NCI-H1092 treated with DMSO at 0.1 percent for 48 hours (cell line): ENCODE measurements around the gene ECSIT.

Source experiments
- DNase-seq: peaks from one replicate; lab custom pipeline; 2025; lab: John Stamatoyannopoulos, UW

ECSIT gene

GRCh38 chr19:11504502-11505031, 24.4 kb downstream of the ECSIT start:
- DNase-seq: peak; percentile 43

DNA sequence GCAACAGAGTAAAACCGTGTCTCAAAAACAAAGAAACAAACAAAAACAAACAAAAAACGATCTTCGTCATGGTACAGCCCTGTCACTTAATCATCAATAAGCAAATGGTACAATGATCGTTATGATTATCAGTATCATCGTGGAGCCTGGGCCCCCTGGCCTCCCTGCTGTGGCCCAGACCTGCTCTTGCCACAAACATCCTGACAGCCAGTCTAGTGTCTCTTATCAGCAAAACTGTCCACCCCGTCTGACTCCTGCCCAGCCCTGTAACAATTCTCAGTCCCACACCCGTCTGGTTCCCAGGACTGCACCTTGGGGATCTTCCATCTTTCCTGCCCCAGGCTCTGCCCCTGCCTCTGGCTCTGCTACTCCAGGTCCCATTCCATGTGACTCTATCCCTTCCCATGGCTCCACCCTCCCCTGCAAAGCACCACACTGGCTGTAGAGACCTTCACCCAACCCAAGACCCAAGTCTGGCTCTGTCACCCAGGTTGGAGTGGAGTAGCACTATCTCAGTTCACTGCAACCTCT, 29.0 kb downstream of the ECSIT start:
- no peak for DNase-seq

DNA sequence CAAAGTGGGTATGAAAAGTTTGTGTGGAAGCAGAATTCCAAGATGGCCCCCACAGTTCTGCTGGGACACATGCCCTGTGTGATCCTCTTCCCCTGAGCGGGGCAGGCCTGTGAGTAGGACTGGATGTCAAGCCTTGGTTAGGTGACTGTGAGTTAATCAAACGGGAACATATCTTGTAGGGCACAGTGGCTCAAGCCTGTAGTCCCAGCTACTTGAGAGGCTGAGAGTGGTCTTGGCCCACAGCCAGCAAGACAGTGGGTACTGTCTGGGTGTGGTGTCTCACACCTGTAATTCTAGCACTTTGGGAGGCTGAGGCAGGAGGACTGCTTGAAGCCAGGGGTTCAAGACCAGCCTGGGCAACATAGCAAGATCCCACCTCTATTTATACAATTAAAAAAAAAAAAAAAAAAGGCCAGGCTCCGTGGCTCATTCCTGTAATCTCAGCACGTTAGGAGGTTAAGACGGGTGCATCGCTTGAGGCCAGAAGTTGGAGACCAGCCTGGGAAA, 29.7 kb downstream of the ECSIT start:
- DNase-seq: no peak

GRCh38 chr19:11496391-11497163, 32.4 kb downstream of the ECSIT start:
- peak; percentile 32 for DNase-seq

- DNase-seq: no peak
Measured at GRCh38 chr19:11495885-11496284, 33.0 kb downstream of the ECSIT start.

- no peak for DNase-seq
Measured at GRCh38 chr19:11495481-11495880, 33.5 kb downstream of the ECSIT start.

GRCh38 chr19:11494634-11495285, 34.2 kb downstream of the ECSIT start:
- no peak for DNase-seq

- no peak for DNase-seq
Measured at GRCh38 chr19:11489378-11489777, 39.6 kb downstream of the ECSIT start.

DNA sequence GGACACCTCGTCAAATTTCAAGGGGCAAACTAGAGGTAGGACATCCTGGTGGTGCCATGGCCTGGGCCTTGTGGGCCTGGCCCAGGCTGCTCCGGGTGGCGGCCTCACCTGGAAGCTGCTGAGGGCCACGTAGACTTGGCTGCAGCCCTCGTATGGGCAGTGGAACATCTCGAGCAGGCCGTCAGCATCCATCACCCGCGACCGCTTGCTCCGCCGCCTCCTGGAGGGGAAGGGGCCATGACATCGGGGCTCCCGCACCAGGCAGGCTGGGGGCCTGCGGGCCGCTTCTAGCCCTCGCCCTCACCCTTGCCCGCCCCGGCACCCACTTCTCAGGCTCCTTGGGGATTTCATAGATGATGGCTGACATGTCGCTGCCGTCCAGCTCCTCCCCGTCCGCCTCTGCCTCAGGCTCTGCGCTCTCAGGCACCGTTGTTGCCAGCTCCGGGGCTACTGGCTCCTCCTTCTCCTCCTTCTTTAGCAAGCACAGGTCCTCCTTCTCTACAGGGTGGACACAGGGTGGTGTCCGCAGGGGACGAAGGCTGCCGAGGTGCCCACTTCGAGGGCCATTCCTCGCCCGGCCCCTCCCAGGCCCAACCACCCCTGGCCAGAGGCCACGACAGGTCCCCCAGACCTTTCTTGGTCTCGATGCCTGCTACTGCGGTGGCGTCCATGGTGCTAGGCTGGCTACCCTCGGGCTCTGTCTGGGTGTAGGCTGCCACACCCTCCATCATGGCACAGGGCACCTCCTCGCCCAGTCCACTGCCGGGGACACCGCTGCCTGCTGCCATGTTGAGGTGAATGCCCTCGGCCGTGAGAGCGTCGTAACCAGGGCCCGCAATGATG, 42.1 kb downstream of the ECSIT start:
- DNase-seq: no peak

- DNase-seq: no peak
Measured at GRCh38 chr19:11485245-11485837, 43.6 kb downstream of the ECSIT start.

GRCh38 chr19:11483366-11484111, 45.4 kb downstream of the ECSIT start:
- DNase-seq: no peak

DNA sequence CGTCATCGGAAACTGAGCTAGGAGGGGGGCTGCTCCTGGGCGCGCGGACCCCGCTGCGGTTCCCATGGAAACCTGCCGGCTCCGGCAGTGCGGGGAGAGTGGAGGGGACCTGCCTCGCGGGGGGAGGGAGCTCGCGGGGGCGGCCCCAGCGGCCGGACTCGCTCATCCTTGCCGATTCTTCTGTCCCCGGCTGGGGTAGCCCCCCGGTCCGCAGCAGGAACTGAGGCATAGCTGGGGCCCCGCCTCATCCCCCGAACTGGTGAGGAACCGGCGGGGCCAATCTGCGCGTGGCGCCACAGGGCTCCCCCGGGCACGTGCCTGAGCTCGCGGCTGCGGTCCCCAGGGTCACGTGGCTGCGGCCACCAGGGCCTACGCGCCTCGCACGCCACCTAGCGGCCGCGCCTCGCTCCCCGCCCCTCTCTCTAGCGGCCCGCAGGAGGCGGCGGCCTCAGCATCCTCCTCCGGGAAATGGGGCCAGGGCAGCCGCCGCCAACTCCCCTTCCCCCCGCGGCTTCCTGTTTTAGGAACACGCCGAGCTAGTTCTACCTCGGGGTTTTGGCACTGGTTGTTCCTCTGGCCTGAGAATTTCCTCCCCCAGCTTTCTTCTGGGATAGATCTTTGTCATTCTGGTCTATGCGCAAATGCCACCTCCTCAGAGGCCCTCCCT, 46.4 kb downstream of the ECSIT start:
- peak; percentile 84 for DNase-seq

DNA sequence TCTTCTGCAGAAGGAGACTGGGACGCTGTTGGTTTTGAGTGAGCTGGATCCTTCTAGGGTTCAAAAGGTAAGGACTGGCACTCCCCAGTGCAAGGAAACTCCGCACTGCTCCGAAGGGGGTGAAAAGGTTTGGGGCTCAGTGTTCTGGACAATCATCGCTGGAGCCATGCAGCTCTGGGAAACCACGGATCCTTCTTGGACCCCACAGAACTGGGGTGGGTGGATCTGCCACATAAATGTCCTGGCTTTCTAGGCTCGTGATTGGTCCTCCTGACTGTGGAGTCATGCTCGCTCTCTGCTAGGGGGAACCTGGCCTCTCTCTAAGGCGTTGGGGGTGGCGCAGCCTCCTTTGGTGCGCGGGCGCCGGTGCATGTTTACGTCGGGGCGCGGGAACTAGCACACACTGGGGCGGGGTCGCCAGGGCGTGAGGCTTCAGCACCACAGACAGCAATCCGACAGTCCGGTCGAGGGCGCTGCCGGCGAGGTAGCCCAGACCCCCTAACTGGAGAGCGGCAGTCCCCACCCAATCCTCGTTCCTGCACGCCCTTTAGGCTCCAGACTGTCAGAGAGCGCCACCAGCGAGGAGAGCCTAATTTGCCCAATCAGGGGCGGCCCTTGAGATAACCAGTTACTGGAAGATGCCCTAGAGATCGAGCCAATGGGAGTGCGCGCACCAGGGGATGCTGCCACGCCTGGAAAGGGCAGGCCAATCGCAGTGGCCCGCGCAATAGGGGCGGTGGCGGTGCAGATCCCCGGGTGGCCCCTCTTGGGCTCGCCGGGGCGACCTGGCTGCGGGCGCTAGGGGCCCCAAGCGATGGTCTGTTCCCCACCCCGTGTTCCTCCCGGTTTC, 47.2 kb downstream of the ECSIT start:
- peak; percentile 96 for DNase-seq

DNA sequence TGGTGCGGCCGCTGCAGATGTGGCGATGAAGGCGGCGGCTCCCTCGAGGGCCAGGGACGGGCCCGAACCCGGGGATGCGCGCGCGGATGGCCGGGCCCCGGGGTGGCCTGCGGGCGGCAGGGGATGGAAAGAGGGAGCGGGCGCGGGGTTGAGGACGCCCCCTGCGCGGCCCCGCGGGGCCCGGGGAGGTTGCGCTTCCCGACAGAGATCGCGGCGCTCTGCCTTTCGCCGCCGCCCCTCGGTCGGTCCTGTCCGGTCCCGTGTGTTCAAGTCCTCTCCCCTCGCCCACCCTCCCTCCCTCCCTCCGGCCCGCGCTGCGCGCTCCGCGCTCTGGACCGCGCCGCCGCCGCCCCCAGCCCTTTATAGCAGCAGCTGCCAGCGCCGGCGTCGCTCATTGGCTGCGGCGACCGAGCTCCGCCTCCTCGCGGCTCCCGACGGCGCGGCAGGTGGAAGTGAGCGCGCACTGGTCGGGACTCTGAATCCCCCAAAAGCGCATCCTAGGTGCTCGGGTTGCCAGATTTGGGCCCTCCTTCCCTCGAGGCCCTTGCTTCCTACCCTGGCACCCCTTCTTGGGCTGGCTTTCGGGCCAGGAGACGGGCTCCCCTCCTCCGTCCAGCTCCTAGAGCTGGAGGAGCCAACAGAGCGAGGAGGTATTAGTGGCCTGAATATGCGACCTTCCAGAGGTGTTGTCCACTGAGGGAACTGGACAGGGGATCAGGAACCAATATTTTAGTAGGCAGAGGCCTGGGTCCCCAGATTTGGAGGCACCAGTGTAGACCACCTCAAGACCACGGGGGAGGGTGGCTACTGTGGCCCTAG, 48.0 kb downstream of the ECSIT start, which contains the start of gene ELAVL3:
Gene ELAVL3 (minus strand): TSS at position 332 of the 819 bp plus-strand sequence. CDS start 438 bp downstream, outside the sequence.
- DNase-seq: peak; percentile 71

DNA sequence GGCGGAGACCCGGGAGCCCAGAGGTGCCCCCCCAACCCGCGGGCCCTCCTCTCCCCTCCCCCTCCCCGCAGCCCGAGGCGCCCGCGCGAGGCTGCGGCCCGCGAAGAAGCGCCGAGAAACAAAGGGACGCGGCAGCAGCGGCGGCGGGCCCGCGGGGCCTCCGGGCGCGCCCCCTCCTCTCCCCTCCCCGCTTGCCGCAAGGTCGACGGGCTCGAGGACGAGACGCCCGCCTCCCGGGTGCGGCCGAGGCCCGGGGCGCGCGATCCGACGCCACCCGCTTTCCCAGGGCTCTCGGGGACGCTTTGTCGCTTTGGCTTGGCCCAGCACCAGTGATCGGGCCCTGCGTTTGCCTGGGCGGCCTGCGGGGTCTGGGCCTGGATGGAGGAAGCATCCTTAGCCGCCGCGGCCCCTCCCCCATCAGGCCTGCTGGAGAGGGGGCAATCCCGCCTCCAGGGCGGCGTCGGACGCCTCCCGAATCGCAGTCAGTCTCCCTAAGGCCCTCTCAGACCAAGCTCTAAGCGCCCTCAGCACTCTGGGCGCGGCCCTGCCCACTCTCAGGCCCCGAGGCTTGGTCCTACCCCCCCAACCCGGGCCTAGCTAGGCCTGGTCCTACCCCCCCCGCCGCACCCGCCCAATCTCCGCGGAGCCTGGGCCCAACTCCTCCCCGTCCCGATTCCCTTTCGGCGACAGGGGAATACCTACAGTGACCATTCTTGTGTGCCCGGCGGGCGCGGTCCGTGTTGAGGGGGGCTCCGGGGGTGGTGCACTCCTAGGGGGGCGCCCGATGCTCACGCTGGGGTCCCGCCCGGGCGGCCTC, 48.8 kb downstream of the ECSIT start:
- peak; percentile 34 for DNase-seq

DNA sequence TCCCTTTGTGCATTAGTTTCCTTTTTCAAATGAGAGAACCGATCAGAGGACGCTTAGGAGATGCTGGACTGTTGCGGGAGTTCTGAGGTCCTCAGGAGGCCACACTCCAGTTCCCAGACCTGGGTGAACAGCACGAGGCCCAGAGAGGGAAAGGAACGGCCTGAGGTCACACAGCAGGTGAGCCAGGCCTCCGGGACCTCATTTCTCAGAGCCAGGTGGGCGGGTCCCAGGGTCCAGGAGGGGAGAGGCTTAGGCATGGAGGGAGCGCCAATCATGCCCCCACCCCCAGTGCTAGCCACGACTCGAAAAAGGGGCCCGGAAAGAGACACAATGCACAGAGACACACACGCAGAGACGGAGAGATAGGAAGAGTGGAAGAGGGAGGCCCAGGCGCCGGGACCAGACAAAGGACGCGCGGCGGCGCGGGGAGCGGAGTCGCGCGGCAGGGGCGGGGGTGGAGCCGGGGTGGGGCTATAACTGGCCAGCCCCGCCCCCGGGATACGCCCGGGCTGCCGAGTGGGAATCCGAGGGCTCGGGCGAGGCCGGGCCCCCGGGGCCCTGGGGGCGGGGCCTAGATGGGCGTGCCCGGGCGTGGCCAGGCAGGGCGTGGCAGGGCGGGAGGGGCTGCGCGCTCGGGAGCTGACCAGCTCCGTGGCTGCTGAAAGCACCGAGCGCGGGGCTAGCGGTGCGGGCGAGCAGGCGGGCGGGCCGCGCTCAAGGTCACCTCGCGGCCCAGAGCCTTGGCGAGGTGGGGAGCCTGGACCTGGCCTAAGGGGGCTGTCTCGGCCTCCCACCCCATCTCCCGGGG, 49.6 kb downstream of the ECSIT start:
- DNase-seq: peak; percentile 68
